ENCODE results near the gene SRBD1. TPM values are rescaled to one million over a fixed set of nuclear protein-coding genes. Genes with fewer than 3 reads are reported as not detected.

Gene SRBD1
- total RNA-seq, 2 donors from 2014 or later, result 10.9 to 17.1 TPM

DNA sequence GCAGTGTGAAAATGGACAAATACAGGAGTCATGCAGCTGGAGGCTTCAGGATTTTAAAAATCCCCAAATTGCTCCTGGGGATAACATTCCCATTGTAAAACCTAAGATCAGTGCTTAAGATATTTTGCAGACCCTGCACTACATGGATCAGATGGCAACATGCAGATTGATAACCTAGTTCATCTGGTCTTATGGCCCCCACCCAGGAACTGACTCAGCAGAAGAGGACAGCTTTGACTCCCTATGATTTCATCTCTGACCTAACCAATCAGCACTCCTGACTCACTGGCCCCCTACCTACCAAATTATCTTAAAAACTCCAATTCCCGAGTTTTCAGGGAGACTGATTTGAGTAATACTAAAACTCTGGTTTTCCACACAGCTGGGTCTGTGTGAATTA is 20.0 kb downstream of the SRBD1 start:
- H3K36me3 Mint-ChIP-seq (ENCODE audit: low read depth), result peaks cover 42% of the 10 kb centered on the region
- no peak for ATAC-seq (replicated peaks)
- H3K27me3 Mint-ChIP-seq, result no peaks in the 10 kb centered on the region
- peaks cover 15% of the 10 kb centered on the region for H3K4me1 Mint-ChIP-seq
- H3K27ac Mint-ChIP-seq, result no peak overlapping the region
- no peak overlapping the region for H3K4me3 Mint-ChIP-seq
- peaks cover 3% of the 10 kb centered on the region for H3K9me3 Mint-ChIP-seq

DNA sequence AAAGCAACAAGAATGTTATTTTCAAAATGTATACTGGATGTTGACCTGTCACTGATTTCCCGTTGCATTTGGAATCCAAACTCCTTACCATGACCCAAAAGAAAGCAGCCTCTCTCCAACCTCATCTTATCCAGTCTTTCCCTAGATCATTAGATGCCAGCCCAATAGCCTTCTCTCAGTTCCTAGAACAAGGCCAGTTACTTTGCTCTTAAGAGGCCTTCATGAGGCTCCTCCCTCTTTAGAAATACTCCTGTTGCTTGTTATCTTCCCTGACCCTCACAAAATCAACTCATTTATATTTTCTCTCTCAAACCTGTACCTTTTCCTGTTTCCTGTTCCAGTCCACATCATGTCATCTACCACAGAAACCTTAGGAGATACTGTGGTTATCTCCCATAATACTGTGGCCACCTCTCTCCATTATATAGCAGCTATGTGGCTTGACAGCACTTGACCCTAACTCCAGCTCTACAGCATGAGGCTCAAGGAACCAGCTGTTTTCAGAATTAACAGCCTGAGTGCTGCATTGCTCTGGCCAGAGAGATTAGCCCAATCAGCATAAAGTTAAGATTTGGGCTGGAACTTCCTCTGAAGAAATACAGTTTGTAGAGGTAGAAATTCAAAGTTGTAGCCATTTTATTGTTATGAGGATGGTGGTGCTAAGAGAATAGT is 22.8 kb downstream of the SRBD1 start:
- H3K27ac Mint-ChIP-seq, result no peak overlapping the region
- ATAC-seq (replicated peaks), result peak; percentile 32
- H3K9me3 Mint-ChIP-seq, result peaks cover 3% of the 10 kb centered on the region

DNA sequence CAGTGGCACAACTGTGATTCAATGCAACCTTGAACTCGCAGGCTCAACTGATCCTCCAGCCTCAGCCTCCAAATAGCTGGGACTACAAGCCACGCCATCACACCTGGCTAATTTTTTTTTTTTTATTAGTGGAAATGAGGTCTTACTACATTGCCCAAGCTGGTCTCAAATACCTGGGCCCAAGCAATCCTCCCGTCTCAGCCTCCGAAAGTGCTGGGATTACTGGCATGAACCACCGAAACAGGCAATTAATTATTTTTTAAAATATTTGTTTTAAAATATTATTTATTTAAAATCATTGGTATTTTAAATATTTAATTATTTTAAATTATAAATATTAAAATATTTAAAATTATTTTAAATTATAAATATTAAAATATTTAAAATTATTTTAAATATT is 24.5 kb downstream of the SRBD1 start:
- Mint-ChIP-seq H3K27ac (no peak overlapping the region), H3K4me3 (no peak overlapping the region), H3K4me1 (peaks cover 15% of the 10 kb centered on the region), H3K36me3 (ENCODE audit: low read depth) (peaks cover 8% of the 10 kb centered on the region), H3K27me3 (no peaks in the 10 kb centered on the region), H3K9me3 (peaks cover 3% of the 10 kb centered on the region)
- ATAC-seq (replicated peaks), result no peak

More for the DNA sequence above, 22.8 kb downstream of the SRBD1 start:
- no peaks in the 10 kb centered on the region for H3K27me3 Mint-ChIP-seq
- H3K36me3 Mint-ChIP-seq (ENCODE audit: low read depth), result peaks cover 19% of the 10 kb centered on the region
- peaks cover 15% of the 10 kb centered on the region for H3K4me1 Mint-ChIP-seq
- no peak overlapping the region for H3K4me3 Mint-ChIP-seq

DNA sequence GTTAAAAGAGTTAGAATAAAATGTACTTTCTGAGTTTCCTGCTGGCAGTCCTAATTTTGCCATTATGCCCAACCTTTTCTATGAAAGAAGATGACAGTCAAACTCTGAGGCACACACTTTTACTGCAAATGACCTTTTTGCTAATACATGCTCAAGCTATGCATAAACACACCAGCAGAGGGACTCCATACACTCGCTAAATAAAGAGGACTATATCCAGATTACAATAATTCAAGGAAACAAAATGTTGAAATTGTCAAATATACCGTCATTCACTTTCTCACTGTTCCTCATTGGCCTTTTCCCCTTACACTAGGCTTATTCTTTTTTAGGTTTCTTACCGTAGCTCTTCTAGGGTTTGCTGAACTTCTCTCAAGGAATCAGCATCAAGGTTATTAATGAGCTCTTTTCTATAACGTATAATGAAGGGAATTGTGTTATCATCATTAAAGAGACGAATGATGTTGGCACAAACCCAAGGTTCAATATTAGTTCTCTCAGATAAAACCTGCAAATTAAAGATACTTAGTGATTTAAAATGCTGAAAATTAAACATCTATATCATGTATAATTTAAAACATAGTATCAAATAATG is 25.7 kb downstream of the SRBD1 start:
- Mint-ChIP-seq H3K36me3 (ENCODE audit: low read depth) (peaks cover 9% of the 10 kb centered on the region), H3K9me3 (no peaks in the 10 kb centered on the region), H3K4me1 (peaks cover 10% of the 10 kb centered on the region), H3K27ac (no peak overlapping the region), H3K27me3 (no peaks in the 10 kb centered on the region), H3K4me3 (no peak overlapping the region)
- no peak for ATAC-seq (replicated peaks)

DNA sequence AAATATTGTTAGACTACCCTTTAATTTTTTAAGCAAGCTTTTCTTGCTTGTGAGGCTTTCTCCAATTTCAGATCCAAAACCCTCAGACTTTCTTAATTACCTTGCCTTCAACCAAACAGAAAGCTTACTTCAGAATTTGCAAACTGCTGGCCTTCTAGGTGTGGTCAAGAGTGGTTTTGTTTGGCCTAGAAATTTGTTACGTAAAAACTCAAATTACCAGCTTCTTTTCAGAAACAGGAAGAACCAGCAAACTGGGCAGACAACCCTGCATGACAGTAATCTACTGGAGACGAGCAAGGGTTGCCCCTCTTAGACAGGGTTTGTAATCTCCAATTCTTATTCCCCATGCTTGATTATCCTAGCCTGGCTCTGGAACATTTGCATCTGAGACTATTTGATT is 27.1 kb downstream of the SRBD1 start:
- Mint-ChIP-seq H3K4me1 (peaks cover 10% of the 10 kb centered on the region), H3K36me3 (ENCODE audit: low read depth) (peaks cover 9% of the 10 kb centered on the region), H3K27ac (no peak overlapping the region), H3K4me3 (no peak overlapping the region), H3K9me3 (no peaks in the 10 kb centered on the region), H3K27me3 (no peaks in the 10 kb centered on the region)
- no peak for ATAC-seq (replicated peaks)

DNA sequence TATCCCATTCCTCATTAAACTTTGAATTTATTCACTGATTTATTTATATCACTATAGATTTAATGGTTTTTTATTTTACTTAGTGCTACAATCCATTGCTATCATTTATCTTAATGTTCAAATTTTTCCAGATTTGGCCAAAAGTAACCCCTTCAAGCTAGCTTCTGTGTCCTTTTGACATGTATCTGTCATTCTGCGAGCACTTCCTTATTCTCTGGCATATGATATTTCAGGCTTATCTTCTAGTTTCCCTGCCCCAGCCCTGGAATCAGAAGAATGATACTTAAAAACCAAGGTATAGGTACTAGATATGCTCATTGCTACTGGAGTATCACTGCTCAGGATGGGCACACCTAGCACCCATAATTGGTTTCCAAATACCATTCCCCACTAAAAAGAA is 28.5 kb downstream of the SRBD1 start:
- ATAC-seq (replicated peaks), result no peak
- Mint-ChIP-seq H3K4me1 (no peaks in the 10 kb centered on the region), H3K27me3 (no peaks in the 10 kb centered on the region), H3K4me3 (no peak overlapping the region), H3K9me3 (no peaks in the 10 kb centered on the region), H3K36me3 (ENCODE audit: low read depth) (peaks cover 15% of the 10 kb centered on the region), H3K27ac (no peak overlapping the region)

DNA sequence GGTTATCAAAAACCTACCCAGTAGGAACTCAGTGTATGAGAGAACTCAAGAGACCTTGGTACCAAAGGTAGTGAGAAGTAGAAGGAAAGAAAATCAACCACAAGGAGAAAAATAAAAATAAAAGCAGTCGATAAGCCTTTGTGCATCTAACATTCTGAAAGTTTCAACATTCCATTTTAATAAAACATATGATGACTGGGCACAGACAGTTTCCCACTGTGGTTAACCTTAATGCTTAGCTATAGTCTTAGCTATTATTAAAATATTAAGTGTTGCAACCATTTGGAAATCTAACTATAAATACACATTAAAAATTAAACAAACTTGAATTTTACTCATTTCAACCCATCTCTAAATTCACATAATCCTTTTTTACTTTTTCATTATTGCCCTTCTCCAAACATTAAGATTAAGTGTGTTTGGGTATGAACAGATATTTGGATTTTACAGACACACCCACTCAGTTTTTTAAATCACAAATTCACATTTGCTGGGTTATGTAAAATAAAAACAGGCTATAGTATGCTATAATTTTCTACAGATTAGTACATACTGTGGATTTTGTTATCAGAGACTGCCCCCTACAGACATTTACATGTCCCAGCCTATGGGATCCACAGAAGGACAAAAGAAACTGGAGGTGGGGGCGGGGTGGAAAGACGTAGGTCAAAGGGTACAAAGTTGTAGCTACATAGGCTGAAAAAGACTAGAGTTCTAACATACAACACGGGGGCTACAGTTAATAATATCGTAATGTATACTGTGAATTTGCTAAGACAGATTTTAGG is 32.8 kb downstream of the SRBD1 start:
- H3K4me3 Mint-ChIP-seq, result no peak overlapping the region
- no peak overlapping the region for H3K27ac Mint-ChIP-seq
- no peaks in the 10 kb centered on the region for H3K4me1 Mint-ChIP-seq
- H3K36me3 Mint-ChIP-seq (ENCODE audit: low read depth), result peaks cover 31% of the 10 kb centered on the region
- peak; percentile 68 for ATAC-seq (replicated peaks)
- no peaks in the 10 kb centered on the region for H3K9me3 Mint-ChIP-seq
- no peaks in the 10 kb centered on the region for H3K27me3 Mint-ChIP-seq

DNA sequence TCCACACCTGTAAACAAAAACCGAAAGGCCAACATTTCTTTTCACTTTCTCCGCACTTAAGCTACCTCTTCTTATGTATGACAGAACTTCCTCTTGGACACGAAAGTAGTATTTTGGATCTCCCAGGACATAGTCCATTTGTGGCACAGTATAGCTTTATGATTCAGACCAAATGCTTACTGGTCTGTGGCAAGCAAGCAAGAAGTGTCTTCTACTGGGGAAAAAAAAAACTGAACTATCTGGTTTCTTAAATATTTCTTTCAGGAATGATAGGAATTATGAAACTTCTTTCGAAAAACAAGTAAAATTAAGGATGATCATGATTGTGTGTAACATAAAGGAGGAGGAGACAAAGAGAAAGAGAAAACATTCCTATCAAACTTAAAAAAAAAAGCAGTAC is 33.6 kb downstream of the SRBD1 start:
- no peaks in the 10 kb centered on the region for H3K4me1 Mint-ChIP-seq
- no peak overlapping the region for H3K4me3 Mint-ChIP-seq
- H3K9me3 Mint-ChIP-seq, result no peaks in the 10 kb centered on the region
- no peaks in the 10 kb centered on the region for H3K27me3 Mint-ChIP-seq
- peaks cover 38% of the 10 kb centered on the region for H3K36me3 Mint-ChIP-seq (ENCODE audit: low read depth)
- ATAC-seq (replicated peaks), result no peak
- no peak overlapping the region for H3K27ac Mint-ChIP-seq

DNA sequence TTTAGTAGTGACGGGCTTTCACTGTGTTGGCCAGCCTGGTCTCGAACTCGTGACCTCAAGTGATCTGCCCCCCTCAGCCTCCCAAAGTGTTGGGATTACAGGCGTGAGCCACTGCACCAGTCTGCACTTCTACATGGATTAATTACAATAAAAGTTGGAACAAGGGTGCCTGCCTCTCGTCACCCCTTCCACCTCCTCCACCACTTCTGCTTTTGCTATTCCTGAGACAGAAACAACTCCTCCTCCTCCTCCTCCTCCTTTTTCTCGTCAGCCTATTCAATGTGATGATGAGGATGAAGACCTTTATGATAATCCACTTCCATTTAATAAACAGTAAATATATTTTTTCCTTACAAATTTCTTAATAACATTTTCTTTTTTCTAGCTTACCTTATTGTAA is 35.2 kb downstream of the SRBD1 start:
- Mint-ChIP-seq H3K27me3 (no peaks in the 10 kb centered on the region), H3K4me1 (no peaks in the 10 kb centered on the region), H3K36me3 (ENCODE audit: low read depth) (peaks cover 47% of the 10 kb centered on the region), H3K27ac (no peak overlapping the region), H3K4me3 (no peak overlapping the region), H3K9me3 (no peaks in the 10 kb centered on the region)
- ATAC-seq (replicated peaks), result no peak

DNA sequence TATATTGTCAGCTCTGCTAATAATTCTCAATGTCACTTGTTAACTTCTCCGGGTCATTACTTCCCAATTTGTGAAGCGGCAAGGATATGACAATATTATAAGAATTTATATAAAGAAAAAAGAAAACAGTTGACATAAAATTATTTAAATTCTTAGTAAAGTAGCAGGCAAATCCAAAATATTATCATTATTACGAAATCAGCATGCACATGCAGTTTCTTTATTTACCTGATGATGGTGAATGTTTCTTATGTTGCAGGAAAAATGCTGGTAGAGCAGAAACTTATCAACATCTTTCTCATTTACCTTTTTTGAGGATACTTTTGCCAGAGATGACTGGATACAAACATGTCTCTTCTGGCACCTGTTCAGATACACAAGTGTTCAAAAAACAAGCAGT is 38.1 kb downstream of the SRBD1 start:
- H3K27me3 Mint-ChIP-seq, result no peaks in the 10 kb centered on the region
- H3K4me1 Mint-ChIP-seq, result peaks cover 5% of the 10 kb centered on the region
- no peak overlapping the region for H3K27ac Mint-ChIP-seq
- H3K36me3 Mint-ChIP-seq (ENCODE audit: low read depth), result peaks cover 46% of the 10 kb centered on the region
- no peak overlapping the region for H3K4me3 Mint-ChIP-seq
- ATAC-seq (replicated peaks), result no peak
- peaks cover 2% of the 10 kb centered on the region for H3K9me3 Mint-ChIP-seq

DNA sequence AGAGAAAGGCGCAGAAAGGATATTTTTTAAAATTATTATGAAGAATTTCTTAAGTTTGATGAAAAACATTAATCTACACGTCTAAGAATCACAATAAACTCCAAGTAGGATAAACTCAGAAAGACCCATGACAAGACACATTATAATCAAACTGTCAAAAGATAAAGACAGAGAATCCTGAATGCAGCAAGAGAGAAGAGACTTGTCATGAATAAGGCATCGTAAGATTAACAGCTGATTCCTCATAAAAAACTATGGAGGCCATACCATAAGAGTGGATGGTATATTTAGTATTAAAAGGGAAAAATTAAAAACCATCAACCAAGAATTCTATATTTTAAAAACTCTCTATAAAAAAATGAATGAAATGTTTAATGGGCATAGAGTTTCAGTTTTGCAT is 39.1 kb downstream of the SRBD1 start:
- no peak for ATAC-seq (replicated peaks)
- Mint-ChIP-seq H3K4me1 (peaks cover 9% of the 10 kb centered on the region), H3K27ac (no peak overlapping the region), H3K27me3 (no peaks in the 10 kb centered on the region), H3K4me3 (no peak overlapping the region), H3K36me3 (ENCODE audit: low read depth) (peaks cover 39% of the 10 kb centered on the region), H3K9me3 (peaks cover 3% of the 10 kb centered on the region)

DNA sequence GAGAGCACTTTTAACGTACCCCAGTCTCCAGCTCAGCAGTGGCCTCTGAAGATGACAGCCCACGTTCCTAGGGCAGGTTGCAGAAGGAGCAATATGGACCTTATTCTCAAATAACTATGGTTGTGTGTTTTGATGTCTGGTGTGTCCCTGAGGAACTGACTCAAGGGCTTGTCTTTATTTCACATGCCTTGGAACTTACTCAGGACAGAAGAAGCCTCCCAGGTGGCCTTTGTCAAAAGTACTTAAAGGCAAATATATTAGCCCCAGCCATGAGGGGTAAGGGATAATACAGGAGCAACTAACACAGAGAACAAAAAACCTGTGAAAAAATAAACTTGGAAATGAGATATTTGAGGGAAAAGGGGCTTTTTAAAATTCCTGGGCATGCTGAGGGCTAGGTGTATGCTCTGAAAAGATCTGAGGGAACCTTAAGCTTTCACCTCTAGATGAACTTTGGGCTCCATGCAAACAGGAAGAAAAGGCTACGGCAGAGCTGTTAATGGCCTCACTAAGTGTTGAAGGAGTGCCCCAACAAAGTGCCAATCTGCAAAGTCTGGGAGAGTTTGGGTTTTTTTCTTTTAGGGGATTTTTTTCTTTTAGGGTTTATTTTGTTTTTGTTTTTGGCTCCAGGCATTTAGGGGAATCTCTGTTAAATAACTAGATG is 40.3 kb downstream of the SRBD1 start:
- Mint-ChIP-seq H3K36me3 (ENCODE audit: low read depth) (peaks cover 39% of the 10 kb centered on the region), H3K9me3 (peaks cover 3% of the 10 kb centered on the region), H3K27me3 (no peaks in the 10 kb centered on the region), H3K27ac (no peak overlapping the region), H3K4me1 (peaks cover 9% of the 10 kb centered on the region), H3K4me3 (no peak overlapping the region)
- ATAC-seq (replicated peaks), result no peak

DNA sequence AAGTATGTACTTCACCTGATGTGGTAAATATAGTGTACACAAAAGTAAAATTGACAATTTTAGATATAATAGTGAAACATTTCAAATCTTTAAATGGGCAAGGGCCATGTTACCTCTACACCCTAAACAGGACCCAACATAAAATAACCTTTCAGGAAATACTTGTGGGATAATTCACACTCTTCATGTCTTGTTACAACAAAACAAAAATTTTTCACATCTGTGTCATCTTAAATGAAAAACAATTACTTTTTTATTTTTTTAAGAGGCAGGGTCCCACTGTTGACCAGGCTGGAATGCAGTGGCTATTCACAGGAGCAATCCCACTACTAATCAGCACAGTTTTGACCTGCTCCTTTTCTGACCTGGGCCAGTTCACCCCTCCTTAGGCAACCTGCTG is 42.1 kb downstream of the SRBD1 start:
- H3K9me3 Mint-ChIP-seq, result peaks cover 3% of the 10 kb centered on the region
- peaks cover 32% of the 10 kb centered on the region for H3K36me3 Mint-ChIP-seq (ENCODE audit: low read depth)
- peaks cover 12% of the 10 kb centered on the region for H3K4me1 Mint-ChIP-seq
- H3K27ac Mint-ChIP-seq, result peak overlapping the region; percentile 43
- no peak overlapping the region for H3K4me3 Mint-ChIP-seq
- ATAC-seq (replicated peaks), result no peak
- no peaks in the 10 kb centered on the region for H3K27me3 Mint-ChIP-seq

DNA sequence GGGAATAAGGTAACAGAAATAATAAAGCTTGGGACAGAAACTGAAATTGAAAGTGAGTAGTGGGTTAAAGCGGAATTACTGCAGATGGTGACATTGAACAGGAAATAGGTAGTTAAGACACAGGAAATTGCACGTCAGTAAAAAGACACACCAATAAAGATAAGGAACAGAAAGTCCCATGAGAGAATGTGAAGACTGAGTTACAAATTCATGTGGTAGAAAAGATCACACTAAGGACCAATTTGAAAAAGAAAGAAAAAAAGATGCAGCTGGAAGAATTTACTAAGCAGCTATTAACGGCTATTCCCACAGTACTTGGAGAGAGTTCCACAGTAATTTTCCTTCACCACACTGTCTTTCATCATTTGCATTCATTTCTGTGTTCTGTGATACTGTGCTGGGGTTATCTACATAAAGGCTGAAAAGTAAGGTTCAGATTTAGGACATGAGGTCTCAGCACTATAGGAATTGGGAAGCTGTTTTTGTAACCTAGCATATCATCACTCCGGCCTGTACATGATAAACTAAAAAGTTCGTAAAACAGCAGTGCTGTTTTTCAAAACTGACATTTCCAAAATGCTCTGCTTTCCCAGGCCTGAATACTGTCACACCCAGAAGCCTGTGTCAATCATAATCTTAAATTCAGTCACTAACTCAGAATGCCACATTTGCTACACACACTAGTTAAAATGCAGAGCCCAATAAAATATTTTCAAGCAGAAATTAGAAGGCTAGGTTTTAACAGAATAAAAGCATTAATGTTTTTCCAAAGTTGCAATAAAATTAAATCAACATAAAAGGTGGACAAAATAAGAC is 42.9 kb downstream of the SRBD1 start:
- peaks cover 13% of the 10 kb centered on the region for H3K4me1 Mint-ChIP-seq
- ATAC-seq (replicated peaks), result peak; percentile 98
- H3K9me3 Mint-ChIP-seq, result peaks cover 3% of the 10 kb centered on the region
- peak overlapping the region; percentile 89 for H3K27ac Mint-ChIP-seq
- H3K27me3 Mint-ChIP-seq, result no peaks in the 10 kb centered on the region
- H3K36me3 Mint-ChIP-seq (ENCODE audit: low read depth), result peaks cover 24% of the 10 kb centered on the region
- H3K4me3 Mint-ChIP-seq, result peak overlapping the region; percentile 78
